Loucy (cell line): ENCODE results near the gene ANKRD18B.
"Not testable (repeated sequence)": the region's sequence is repeated elsewhere in the genome, so short reads cannot be mapped to it uniquely, and the experiment has no call there.

Experiments used
- H2AFZ ChIP-seq: fragments of 200-600 bp; sonication (generic); 2 replicates; pipeline ENCODE4 v1.6.0; 2016; ENCODE audit warnings: antibody characterized with exemption, mild to moderate bottlenecking, low read length, moderate library complexity
- H3F3A ChIP-seq: fragments of 200-600 bp; 2 replicates; pipeline ENCODE4 v1.6.0; 2016; ENCODE audit warnings: antibody characterized with exemption, low read depth, mild to moderate bottlenecking
- H3K27me3 ChIP-seq: fragments of 200-600 bp; sonication (generic); 2 replicates; pipeline ENCODE4 v1.6.1; 2014; ENCODE audit warnings: low read length, mild to moderate bottlenecking; ENCODE audit not compliant: insufficient read depth, poor library complexity, severe bottlenecking
- H3K36me3 ChIP-seq: fragments of 200-600 bp; sonication (generic); 2 replicates; pipeline ENCODE4 v1.6.1; 2016; ENCODE audit warnings: low read length; ENCODE audit not compliant: insufficient read depth
- H3K4me1 ChIP-seq: fragments of 200-600 bp; sonication (generic); 2 replicates; pipeline ENCODE4 v1.5.1; 2014; ENCODE audit warnings: low read length, mild to moderate bottlenecking; ENCODE audit not compliant: insufficient read depth, poor library complexity, severe bottlenecking
- H3K4me2 ChIP-seq: fragments of 200-600 bp; sonication (generic); 2 replicates; pipeline ENCODE4 v1.6.0; 2014; ENCODE audit warnings: antibody characterized with exemption, low read length, low read depth, mild to moderate bottlenecking; ENCODE audit not compliant: poor library complexity, severe bottlenecking
- H3K4me3 ChIP-seq: fragments of 200-600 bp; sonication (generic); 2 replicates; pipeline ENCODE4 v1.5.1; 2014; ENCODE audit warnings: low read length, mild to moderate bottlenecking, mixed read lengths; ENCODE audit not compliant: poor library complexity, severe bottlenecking
- H3K79me2 ChIP-seq: fragments of 200-600 bp; sonication (generic); 2 replicates; pipeline ENCODE4 v1.6.1; 2014; ENCODE audit warnings: low read length; ENCODE audit not compliant: insufficient read depth
- H3K9ac ChIP-seq: fragments of 200-600 bp; sonication (generic); 2 replicates; pipeline ENCODE4 v1.6.0; 2014; ENCODE audit warnings: mild to moderate bottlenecking, low read depth, low read length, moderate library complexity; ENCODE audit not compliant: poor library complexity, severe bottlenecking
- H3K9me2 ChIP-seq: fragments of 200-600 bp; sonication (generic); replicated peaks from 2 replicates; pipeline ENCODE4 v1.6.1; 2016; ENCODE audit warnings: low read depth, low read length, mixed read lengths
- H3K9me3 ChIP-seq: fragments of 200-600 bp; sonication (generic); 2 replicates; pipeline ENCODE4 v1.6.1; 2014; ENCODE audit warnings: mild to moderate bottlenecking, antibody characterized with exemption, low read length, low read depth; ENCODE audit not compliant: insufficient read depth
- H4K20me1 ChIP-seq: fragments of 200-600 bp; sonication (generic); 2 replicates; pipeline ENCODE4 v1.6.0; 2014; ENCODE audit warnings: antibody characterized with exemption, low read length, mild to moderate bottlenecking; ENCODE audit not compliant: insufficient read depth, poor library complexity, severe bottlenecking
- EZH2phosphoT487 ChIP-seq: fragments of 200-600 bp; IDR thresholded peaks from 2 replicates; pipeline ENCODE4 v1.6.1; 2018; ENCODE audit warnings: antibody characterized with exemption, mild to moderate bottlenecking, moderate library complexity, borderline replicate concordance
- TF ChIP-seq, protein P1 (sequence below): fragments of 200-600 bp; sonication (generic); conservative IDR thresholded peaks from 2 replicates; pipeline ENCODE4 v1.5.1; 2014; ENCODE audit warnings: mild to moderate bottlenecking, antibody characterized with exemption, low read length

The ANKRD18B gene

DNA sequence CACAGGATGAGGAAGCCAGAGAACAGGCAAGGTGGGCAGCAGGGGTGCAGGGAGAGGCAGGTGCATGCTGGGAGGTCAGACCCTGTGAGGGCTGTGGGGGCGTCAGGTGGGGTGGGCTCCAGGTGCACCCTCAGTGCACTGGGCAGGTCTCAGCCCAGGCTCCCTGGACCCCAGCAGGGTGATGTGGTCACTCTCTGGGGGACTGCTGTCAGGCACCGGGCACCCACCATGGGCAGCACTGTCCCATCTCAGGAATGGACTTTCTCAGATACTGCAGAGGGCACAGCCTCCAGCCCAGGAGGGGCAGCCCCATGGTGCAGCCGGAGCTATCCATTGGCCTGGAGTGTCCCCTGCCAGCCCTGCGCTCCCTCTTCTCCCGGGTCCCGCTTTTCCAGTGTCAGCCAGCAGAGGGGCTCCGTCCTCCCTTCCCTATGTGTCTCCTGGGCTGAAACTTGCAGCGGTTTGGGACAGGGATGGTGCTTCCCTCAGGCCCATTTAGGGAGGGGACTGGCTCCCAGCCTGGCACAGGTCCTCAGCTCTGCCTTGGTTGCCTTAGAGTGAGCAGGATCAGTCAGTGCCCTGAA lies 74.8 kb downstream of the ANKRD18B start:
- not testable (repeated sequence) for H2AFZ ChIP-seq, H3F3A ChIP-seq, H3K27me3 ChIP-seq, H3K36me3 ChIP-seq, H3K9me3 ChIP-seq, H4K20me1 ChIP-seq, H3K9me2 ChIP-seq, H3K4me3 ChIP-seq, H3K4me1 ChIP-seq, H3K4me2 ChIP-seq, H3K9ac ChIP-seq, H3K79me2 ChIP-seq

DNA sequence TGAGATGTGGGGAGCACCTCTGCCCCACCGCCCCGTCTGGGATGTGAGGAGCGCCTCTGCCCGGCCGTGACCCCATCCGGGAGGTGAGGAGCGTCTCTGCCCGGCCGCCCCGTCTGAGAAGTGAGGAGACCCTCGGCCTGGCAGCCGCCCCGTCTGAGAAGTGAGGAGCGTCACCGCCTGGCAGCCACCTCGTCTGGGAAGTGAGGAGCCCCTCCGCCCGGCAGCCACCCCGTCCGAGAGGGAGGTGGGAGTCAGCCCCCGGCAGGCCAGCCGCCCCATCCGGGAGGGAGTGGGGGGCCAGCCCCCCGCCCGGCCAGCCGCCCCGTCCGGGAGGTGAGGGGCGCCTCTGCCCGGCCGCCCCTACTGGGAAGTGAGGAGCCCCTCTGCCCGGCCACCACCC lies 76.9 kb downstream of the ANKRD18B start:
- not testable (repeated sequence) for H4K20me1 ChIP-seq, H3F3A ChIP-seq, H3K79me2 ChIP-seq, H2AFZ ChIP-seq, H3K4me1 ChIP-seq, H3K4me3 ChIP-seq, H3K36me3 ChIP-seq, H3K4me2 ChIP-seq, H3K9me2 ChIP-seq, H3K9ac ChIP-seq, H3K27me3 ChIP-seq, H3K9me3 ChIP-seq

DNA sequence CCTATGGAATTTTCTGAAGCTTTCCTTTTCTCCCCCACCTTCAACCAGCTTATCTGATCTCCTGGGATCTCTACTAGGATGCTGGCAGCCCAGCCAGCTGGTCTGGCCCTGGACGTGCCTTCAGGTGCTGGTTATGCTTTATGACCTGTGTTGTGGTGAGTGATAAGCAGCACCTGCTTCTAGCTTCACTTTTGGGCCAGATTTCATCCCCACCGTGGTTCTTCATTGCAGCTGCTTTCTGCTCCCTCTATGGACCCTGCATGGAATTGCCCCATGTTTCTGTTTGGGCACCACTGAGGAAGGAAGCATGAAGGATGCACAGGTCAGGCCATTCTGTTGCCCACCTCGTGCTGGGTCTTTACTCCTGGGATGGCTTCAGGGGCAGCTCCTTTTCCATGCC lies 80.2 kb downstream of the ANKRD18B start:
- not testable (repeated sequence) for H3K27me3 ChIP-seq, H3K9ac ChIP-seq, H3K4me2 ChIP-seq, H3K4me1 ChIP-seq, H3K79me2 ChIP-seq, H3K9me3 ChIP-seq, H3K36me3 ChIP-seq, H3K9me2 ChIP-seq, H3K4me3 ChIP-seq, H2AFZ ChIP-seq, H3F3A ChIP-seq, H4K20me1 ChIP-seq
- TF ChIP-seq, protein P1, sequence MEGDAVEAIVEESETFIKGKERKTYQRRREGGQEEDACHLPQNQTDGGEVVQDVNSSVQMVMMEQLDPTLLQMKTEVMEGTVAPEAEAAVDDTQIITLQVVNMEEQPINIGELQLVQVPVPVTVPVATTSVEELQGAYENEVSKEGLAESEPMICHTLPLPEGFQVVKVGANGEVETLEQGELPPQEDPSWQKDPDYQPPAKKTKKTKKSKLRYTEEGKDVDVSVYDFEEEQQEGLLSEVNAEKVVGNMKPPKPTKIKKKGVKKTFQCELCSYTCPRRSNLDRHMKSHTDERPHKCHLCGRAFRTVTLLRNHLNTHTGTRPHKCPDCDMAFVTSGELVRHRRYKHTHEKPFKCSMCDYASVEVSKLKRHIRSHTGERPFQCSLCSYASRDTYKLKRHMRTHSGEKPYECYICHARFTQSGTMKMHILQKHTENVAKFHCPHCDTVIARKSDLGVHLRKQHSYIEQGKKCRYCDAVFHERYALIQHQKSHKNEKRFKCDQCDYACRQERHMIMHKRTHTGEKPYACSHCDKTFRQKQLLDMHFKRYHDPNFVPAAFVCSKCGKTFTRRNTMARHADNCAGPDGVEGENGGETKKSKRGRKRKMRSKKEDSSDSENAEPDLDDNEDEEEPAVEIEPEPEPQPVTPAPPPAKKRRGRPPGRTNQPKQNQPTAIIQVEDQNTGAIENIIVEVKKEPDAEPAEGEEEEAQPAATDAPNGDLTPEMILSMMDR = peak; percentile 41; the same call in 1 of the 2 replicates

DNA sequence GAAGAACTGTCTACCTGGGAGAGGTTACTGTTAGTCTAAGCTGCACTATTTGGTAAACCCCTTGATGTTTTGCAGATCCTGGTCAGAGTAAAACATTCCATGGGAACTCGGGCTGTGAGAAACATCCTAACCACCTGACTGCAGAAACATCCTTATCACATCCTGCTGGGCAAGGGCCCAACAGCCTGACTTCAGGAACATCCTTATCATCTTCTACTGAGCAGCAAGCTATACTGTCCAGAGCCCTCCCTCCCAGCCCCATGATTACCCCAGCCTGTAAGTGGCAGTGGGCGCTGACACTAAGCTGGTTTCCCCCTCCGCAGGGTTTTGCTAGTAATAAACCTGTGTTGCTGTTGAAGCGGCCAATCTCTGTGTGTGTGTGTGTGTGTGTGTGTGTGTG lies 80.9 kb downstream of the ANKRD18B start:
- H3K9me3 ChIP-seq, H2AFZ ChIP-seq, H4K20me1 ChIP-seq, H3K27me3 ChIP-seq, H3F3A ChIP-seq, H3K4me3 ChIP-seq, H3K4me2 ChIP-seq, H3K36me3 ChIP-seq, H3K79me2 ChIP-seq, H3K9ac ChIP-seq, H3K4me1 ChIP-seq, H3K9me2 ChIP-seq: not testable (repeated sequence)

DNA sequence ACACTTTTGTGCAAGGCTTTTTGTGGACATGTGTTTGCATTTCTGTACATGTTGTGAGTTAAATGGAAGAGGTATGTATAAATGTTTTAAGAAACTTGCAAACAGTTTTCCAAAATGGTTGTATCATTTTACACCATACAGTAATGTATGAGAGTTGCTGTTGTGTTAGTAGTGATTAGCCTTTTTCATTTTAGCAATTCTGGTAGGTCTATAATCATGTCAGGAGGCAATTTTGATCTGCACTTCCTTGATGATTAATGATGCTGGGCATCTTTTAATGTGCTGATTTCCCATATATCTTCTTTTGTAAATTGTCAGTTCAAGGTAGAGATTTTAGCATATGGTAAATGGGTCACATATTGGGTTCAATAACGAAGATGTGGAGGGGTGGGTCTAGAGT lies 87.3 kb downstream of the ANKRD18B start:
- H4K20me1 ChIP-seq = no peaks in the 10 kb centered on the region
- no peak overlapping the region for H3K4me2 ChIP-seq
- H3K4me1 ChIP-seq = no peaks in the 10 kb centered on the region
- TF ChIP-seq EZH2phosphoT487 = no peak
- no peaks in the 10 kb centered on the region for H3K36me3 ChIP-seq
- H2AFZ ChIP-seq = no peak overlapping the region
- H3K9me2 ChIP-seq = no peaks in the 10 kb centered on the region
- H3K79me2 ChIP-seq = no peaks in the 10 kb centered on the region
- H3F3A ChIP-seq = no peaks in the 10 kb centered on the region
- no peak overlapping the region for H3K9ac ChIP-seq
- no peaks in the 10 kb centered on the region; the same call in 1 of the 2 replicates for H3K9me3 ChIP-seq
- H3K4me3 ChIP-seq = no peak overlapping the region
- no peaks in the 10 kb centered on the region for H3K27me3 ChIP-seq

DNA sequence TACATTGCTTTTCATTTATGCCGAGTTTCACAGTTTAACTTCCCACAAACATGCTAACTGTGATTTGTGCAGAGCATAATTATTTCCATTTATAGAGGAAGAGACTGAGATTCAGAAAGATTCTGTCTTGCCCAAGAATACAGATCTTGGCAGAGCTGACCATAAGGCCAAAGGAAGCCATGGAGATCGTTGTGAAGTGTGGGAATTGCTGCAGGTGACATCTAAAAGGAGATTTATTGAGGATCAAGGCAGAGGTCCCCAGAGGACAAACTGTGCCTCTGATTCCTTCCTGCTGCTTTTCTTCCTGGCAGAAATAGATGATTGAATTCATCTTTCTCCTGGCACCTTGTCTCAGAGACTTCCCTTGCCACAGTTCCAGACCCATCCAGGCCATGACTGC lies 88.4 kb downstream of the ANKRD18B start:
- H2AFZ ChIP-seq, H4K20me1 ChIP-seq, H3K27me3 ChIP-seq, H3K79me2 ChIP-seq, H3K9me3 ChIP-seq, H3K9ac ChIP-seq, H3K4me1 ChIP-seq, H3F3A ChIP-seq, H3K9me2 ChIP-seq, H3K4me3 ChIP-seq, H3K36me3 ChIP-seq, H3K4me2 ChIP-seq: not testable (repeated sequence)
